Ovary (tissue), 3 donors: ENCODE results near the gene CHCT1.
"Not testable (repeated sequence)": the region's sequence is repeated elsewhere in the genome, so short reads cannot be mapped to it uniquely, and the experiment has no call there.

Experiments used
- CTCF ChIP-seq, 3 donors: fragments of 450-650 bp in 2 of 3; fragments of 200-600 bp in 1 of 3; IDR thresholded peaks; one replicate each; pipeline versions ENCODE4 v1.5.1 to v1.8.0; 2016 to 2022; ENCODE audit warnings: antibody characterized with exemption in 3 of 3, mild to moderate bottlenecking in 1 of 3
- POLR2A ChIP-seq: fragments of 450-650 bp; IDR thresholded peaks from one replicate; pipeline ENCODE4 v1.6.1; 2017; ENCODE audit warnings: antibody characterized with exemption, mild to moderate bottlenecking, moderate library complexity
- donor health status: DM: no; HTN: no; CAD: no.

DNA sequence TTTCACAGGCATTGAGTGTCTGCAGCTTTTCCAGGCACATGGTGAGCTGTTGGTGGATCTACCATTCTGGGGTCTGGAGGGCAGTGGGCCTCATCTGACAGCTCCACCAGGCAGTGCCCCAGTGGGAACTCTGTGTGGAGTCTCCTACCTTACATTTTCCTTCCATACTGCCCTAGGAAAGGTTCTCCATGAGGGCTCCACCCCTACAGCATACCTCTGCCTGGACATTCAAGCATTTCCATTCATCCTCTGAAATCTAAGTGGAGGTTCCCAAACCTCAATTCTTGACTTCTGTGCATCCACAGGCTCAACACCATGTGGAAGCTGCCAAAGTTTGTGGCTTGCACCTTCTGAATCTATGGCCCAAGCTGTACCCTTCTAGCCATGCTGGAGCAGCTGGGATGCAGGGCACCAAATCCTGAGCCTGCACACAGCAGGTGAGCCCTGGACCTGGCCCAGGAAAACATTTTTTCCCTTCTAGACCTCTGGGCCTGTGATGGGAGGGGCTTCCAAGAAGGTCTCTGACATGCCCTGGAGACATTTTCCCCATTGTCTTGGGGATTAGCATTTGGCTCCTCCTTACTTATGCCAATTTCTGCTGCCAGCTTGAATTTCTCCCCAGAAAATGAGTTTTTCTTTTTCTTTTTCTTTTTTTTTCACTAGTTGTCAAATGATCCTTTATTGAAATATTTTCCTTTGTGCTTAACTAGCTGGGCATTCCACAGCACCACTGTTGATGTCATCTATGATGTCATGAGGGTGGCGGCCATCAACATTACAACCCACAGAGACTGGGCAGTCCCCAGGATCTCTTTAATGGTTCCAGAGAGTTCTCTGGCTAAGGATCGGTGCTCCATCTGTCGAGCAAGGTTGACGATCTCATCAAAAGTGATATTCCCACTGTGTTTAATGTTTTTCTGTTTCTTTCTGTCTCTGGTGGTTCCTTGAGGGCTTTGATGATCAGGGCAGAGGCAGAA, 11.0 kb downstream of the CHCT1 start:
- not testable (repeated sequence) for TF ChIP-seq POLR2A; CTCF (IDR thresholded peaks at IDR 0.05)
